ENCODE results near the gene TMEM120B. TPM values are rescaled to one million over a fixed set of nuclear protein-coding genes. Genes with fewer than 3 reads are reported as not detected.

Gene TMEM120B
- total RNA-seq (2016; rRNA removed; fragmentation: Illumina TruSeq; extraction: Trizol) (3.8 and 7.1 TPM in 2 replicates), polyA plus RNA-seq (2011; rRNA removed) (12.9 and 14.3 TPM in 2 replicates), polyA minus RNA-seq (2011; rRNA and poly(A)+ RNA removed; ENCODE audit: low replicate concordance) (26.4 and 34.9 TPM in 2 replicates), Bru-seq, nascent RNA (percentile 54 among the genes with signal in this experiment), BruChase-seq, experiment 1, labeled RNA remaining after a 6-hour chase (percentile 54 among the genes with signal in this experiment), BruChase-seq, experiment 2, labeled RNA remaining after a 2-hour chase (percentile 61 among the genes with signal in this experiment)
- total RNA-seq (2016; cell fraction: cytosol; rRNA removed; fragmentation: Illumina TruSeq; extraction: Trizol; ENCODE audit: low read depth), result 4.1 and 4.4 TPM in 2 replicates
- 2.9 and 6.5 TPM in 2 replicates for total RNA-seq (2016; cell fraction: insoluble cytoplasmic fraction; rRNA removed; fragmentation: Illumina TruSeq; extraction: Trizol)
- total RNA-seq (2016; cell fraction: membrane; rRNA removed; fragmentation: Illumina TruSeq; extraction: Trizol), result 5.8 and 6.5 TPM in 2 replicates
- 7.0 and 7.1 TPM in 2 replicates for total RNA-seq (2016; cell fraction: nucleus; rRNA removed; fragmentation: Illumina TruSeq; extraction: Trizol)
- 6.4 and 7.2 TPM in 2 replicates for polyA plus RNA-seq (2011; cell fraction: cytosol; rRNA removed)
- polyA plus RNA-seq (2011; cell fraction: nucleus; rRNA removed), result 31.6 and 33.2 TPM in 2 replicates
- polyA plus RNA-seq (2012), result 5.8 and 5.9 TPM in 2 replicates
- polyA plus RNA-seq (2016; cell fraction: cytosol; fragmentation: Illumina TruSeq; extraction: Trizol; ENCODE audit: low read depth), result 5.1 and 6.6 TPM in 2 replicates
- 4.7 and 5.1 TPM in 2 replicates for polyA plus RNA-seq (2016; cell fraction: insoluble cytoplasmic fraction; fragmentation: Illumina TruSeq; extraction: Trizol; ENCODE audit: low read depth)
- polyA plus RNA-seq (2016; cell fraction: membrane; fragmentation: Illumina TruSeq; extraction: Trizol; ENCODE audit: low read depth), result 6.2 and 7.5 TPM in 2 replicates
- polyA plus RNA-seq (2016; cell fraction: nucleus; fragmentation: Illumina TruSeq; extraction: Trizol; ENCODE audit: insufficient read depth, low read depth), result 20.3 and 25.3 TPM in 2 replicates
- polyA minus RNA-seq (2011; cell fraction: cytosol; rRNA and poly(A)+ RNA removed), result 8.7 and 9.2 TPM in 2 replicates
- 9.5 and 9.8 TPM in 2 replicates for polyA minus RNA-seq (2011; cell fraction: nucleus; rRNA and poly(A)+ RNA removed)
- long read RNA-seq, experiment 1, full-length matches to known transcripts, result 7 of 30 reads
- long read RNA-seq, experiment 1, partial matches to known transcripts, result 1 of 30 reads
- long read RNA-seq, experiment 1, other reads (novel, unspliced or antisense), result 22 of 30 reads
- long read RNA-seq, experiment 2, full-length matches to known transcripts, result 7 of 21 reads
- long read RNA-seq, experiment 2, partial matches to known transcripts, result 2 of 21 reads
- long read RNA-seq, experiment 2, other reads (novel, unspliced or antisense), result 12 of 21 reads

DNA sequence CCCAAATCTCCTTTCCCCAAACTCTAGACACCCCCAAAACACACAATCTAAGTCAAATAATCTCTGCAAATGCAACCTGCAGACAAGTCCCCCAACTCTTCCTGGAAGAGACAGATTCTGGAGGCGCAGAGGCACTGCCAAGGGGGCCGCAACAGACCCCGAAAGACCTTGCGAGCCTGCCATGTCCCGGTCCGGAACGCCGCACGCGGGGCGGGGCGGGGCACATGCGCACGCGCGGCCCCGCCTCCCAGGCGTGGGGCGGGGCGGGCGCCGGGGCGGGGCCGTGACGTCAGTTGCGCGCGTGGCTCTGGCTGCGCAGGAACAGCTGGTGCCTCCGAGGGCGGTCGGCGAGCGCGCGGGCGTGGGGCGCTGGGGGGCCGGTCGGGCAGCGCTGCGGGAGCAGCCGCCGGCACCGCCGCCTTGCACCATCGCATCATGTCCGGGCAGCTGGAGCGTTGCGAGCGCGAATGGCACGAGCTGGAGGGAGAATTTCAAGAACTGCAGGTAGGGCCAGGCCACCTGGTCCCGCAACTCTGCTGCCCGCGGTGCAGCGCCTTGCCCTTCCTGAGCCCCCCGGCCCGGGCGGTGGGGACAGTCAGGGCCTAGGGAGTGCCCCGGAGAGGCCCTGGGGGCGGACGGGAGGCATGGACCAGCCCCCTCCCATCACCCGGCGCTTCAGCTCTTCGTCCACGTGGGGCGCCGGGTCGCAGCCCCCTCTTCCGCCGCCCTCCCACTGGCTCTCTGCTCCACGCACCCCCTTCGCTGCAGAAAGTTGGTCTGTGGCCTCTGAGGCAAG is at the start of gene TMEM120B:
Gene TMEM120B, plus strand, starts transcription at position 292 of the 796 bp plus-strand sequence. Its CDS starts 144 bp downstream, at position 436.
- H3K79me2 ChIP-seq (ENCODE audit: insufficient read depth, low read length), result peaks cover 20% of the 10 kb centered on the region
- peak; percentile 73 for ATAC-seq
- WGBS (ENCODE audit: low lambda C conversion rate), result 3% methylated on average over 16 of the region's 74 CpGs
- intact Hi-C loops (cut with micrococcal nuclease; ENCODE audit: unreplicated experiment), result loop anchor here (5.0 kb wide), 1 partner anchor 60 kb away; no protein-coding TSS in a partner anchor
- no peak for FAIRE-seq
- peak within 1 kb of the TSS; percentile 31 for H2AFZ ChIP-seq (ENCODE audit: low read length)
- H3K9ac ChIP-seq (ENCODE audit: insufficient read depth, low read depth, low read length), result peak within 1 kb of the TSS; percentile 82
- in situ Hi-C loops (cut with HindIII; ENCODE audit: extremely low pct_ligation_motif_present, low pct_unique_long_range_greater_than_20kb), result no loop called here
- H3K9me3 ChIP-seq (ENCODE audit: low read length), result no peaks in the 10 kb centered on the region
- H3K27me3 ChIP-seq (ENCODE audit: control insufficient read depth in 1 of 2, insufficient read depth in 2 of 2, low read length in 2 of 2), result no peaks in the 10 kb centered on the region; a peak in 1 of 5 replicates
- POLR2A ChIA-PET, result interaction anchor here (0.7 to 2.2 kb wide), 14 partner anchors 26 to 594 kb away, joined by 3 to 15 read pairs (median 3); partner anchors contain the start of genes HPD, PSMD9 and RNF34
- peak within 1 kb of the TSS; percentile 100 for H3K4me2 ChIP-seq (ENCODE audit: low read depth, low read length)
- no peaks in the 10 kb centered on the region; a peak in 1 of 5 replicates for H3K36me3 ChIP-seq (replicated peaks in 1 of 2; ENCODE audit: control insufficient read depth in 1 of 2, insufficient read depth in 2 of 2, low read length in 2 of 2)
- peak within 1 kb of the TSS; percentile 60 to 97 (median 91) for H3K4me3 ChIP-seq (replicated peaks in 1 of 3; ENCODE audit: insufficient read depth in 1 of 3, low read depth in 2 of 3, low read length in 3 of 3)
- DNase-seq (ENCODE audit: low spot score), result peak; percentile 37
- H3K27ac ChIP-seq (ENCODE audit: extremely low read length, insufficient read depth, low read length), result peak within 1 kb of the TSS; percentile 77
- BruUV-seq (replicated peaks), result no TSS peak
- peaks cover 80% of the 10 kb centered on the region for H3K4me1 ChIP-seq (ENCODE audit: insufficient read depth, low read length)
- H4K20me1 ChIP-seq (ENCODE audit: insufficient read depth, low read length), result no peaks in the 10 kb centered on the region
- CTCF ChIA-PET (ENCODE audit: low intra/inter-chr PET ratio, low total read pairs), result no interaction called here
- TF ChIP-seq, protein P1, sequence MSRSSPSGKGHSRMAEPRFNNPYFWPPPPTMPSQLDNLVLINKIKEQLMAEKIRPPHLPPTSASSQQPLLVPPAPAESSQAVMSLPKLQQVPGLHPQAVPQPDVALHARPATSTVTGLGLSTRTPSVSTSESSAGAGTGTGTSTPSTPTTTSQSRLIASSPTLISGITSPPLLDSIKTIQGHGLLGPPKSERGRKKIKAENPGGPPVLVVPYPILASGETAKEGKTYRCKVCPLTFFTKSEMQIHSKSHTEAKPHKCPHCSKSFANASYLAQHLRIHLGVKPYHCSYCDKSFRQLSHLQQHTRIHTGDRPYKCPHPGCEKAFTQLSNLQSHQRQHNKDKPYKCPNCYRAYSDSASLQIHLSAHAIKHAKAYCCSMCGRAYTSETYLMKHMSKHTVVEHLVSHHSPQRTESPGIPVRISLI (CRISPR knock-in tag; IDR thresholded peaks at IDR 0.05; ENCODE audit: borderline replicate concordance), result no peak
- no peak for TF ChIP-seq IRF2 (CRISPR knock-in tag; IDR thresholded peaks at IDR 0.05)
- TF ChIP-seq, protein P2, sequence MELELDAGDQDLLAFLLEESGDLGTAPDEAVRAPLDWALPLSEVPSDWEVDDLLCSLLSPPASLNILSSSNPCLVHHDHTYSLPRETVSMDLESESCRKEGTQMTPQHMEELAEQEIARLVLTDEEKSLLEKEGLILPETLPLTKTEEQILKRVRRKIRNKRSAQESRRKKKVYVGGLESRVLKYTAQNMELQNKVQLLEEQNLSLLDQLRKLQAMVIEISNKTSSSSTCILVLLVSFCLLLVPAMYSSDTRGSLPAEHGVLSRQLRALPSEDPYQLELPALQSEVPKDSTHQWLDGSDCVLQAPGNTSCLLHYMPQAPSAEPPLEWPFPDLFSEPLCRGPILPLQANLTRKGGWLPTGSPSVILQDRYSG (CRISPR knock-in tag; IDR thresholded peaks at IDR 0.05), result no peak
- TF ChIP-seq ZNF761 (CRISPR knock-in tag; conservative IDR thresholded peaks at IDR 0.05), result peak; percentile 77; the same call in 1 of the 2 replicates
- TF ChIP-seq POLR2G (IDR thresholded peaks at IDR 0.05; ENCODE audit: low read depth, low read length), result peak; percentile 93
- TF ChIP-seq ZNF256 (CRISPR knock-in tag; conservative IDR thresholded peaks at IDR 0.05), result 0 out of 2 replicates have a peak, but pooled peaks have one; percentile 9
- no peak for TF ChIP-seq ZBTB20 (CRISPR knock-in tag; IDR thresholded peaks at IDR 0.05; ENCODE audit: borderline replicate concordance, low read depth)
- TF ChIP-seq NFAT5 (CRISPR knock-in tag; IDR thresholded peaks at IDR 0.05), result no peak
- no peak for TF ChIP-seq ZNF468 (CRISPR knock-in tag; IDR thresholded peaks at IDR 0.05)
